ENCODE measurements around the gene PPP1R14B.

The PPP1R14B gene

GRCh38 chr11:64204464-64204989 is 42.2 kb downstream of the PPP1R14B start:
- no peaks in the 10 kb centered on the region for H3K9me3 Mint-ChIP-seq
- peak overlapping the region; percentile 71 for H3K4me3 Mint-ChIP-seq
- no peaks in the 10 kb centered on the region for H3K27me3 Mint-ChIP-seq
- H3K27ac Mint-ChIP-seq = peak overlapping the region; percentile 86
- peaks cover 66% of the 10 kb centered on the region for H3K36me3 Mint-ChIP-seq
- CTCF ChIA-PET = interaction anchor here (0.7 to 7.4 kb wide), 29 partner anchors 9 to 445 kb away, joined by 3 to 131 read pairs (median 4); partner anchors contain the start of genes BAD, CATSPERZ, DNAJC4 and ESRRA
- H3K4me1 Mint-ChIP-seq = peaks cover 48% of the 10 kb centered on the region
- peak; percentile 90 for DNase-seq

GRCh38 chr11:64204080-64204440 is 42.7 kb downstream of the PPP1R14B start:
- H3K36me3 Mint-ChIP-seq = peaks cover 63% of the 10 kb centered on the region
- peaks cover 43% of the 10 kb centered on the region for H3K4me1 Mint-ChIP-seq
- peak overlapping the region; percentile 76 for H3K27ac Mint-ChIP-seq
- no peak for DNase-seq
- no peaks in the 10 kb centered on the region for H3K27me3 Mint-ChIP-seq
- CTCF ChIA-PET = interaction anchor here (0.7 to 7.4 kb wide), 27 partner anchors 8 to 446 kb away, joined by 3 to 131 read pairs (median 4); partner anchors contain the start of genes BAD, CATSPERZ, DNAJC4 and ESRRA
- no peak overlapping the region for H3K4me3 Mint-ChIP-seq
- H3K9me3 Mint-ChIP-seq = no peaks in the 10 kb centered on the region

- H3K4me1 Mint-ChIP-seq = peaks cover 38% of the 10 kb centered on the region
- H3K27ac Mint-ChIP-seq = peak overlapping the region; percentile 76
- no peaks in the 10 kb centered on the region for H3K9me3 Mint-ChIP-seq
- no peak overlapping the region for H3K4me3 Mint-ChIP-seq
- CTCF ChIA-PET = interaction anchor here (1.1 to 7.4 kb wide), 14 partner anchors 8 to 446 kb away, joined by 3 to 131 read pairs (median 10); partner anchors contain the start of genes BAD, CATSPERZ, ESRRA and GPR137
- H3K36me3 Mint-ChIP-seq = peaks cover 59% of the 10 kb centered on the region
- H3K27me3 Mint-ChIP-seq = no peaks in the 10 kb centered on the region
- no peak for DNase-seq
These were observed 43.2 kb downstream of the PPP1R14B start for GRCh38 chr11:64203421-64204079.

GRCh38 chr11:64202992-64203391 is 43.8 kb downstream of the PPP1R14B start:
- Mint-ChIP-seq H3K4me3 (no peak overlapping the region), H3K36me3 (peaks cover 59% of the 10 kb centered on the region), H3K9me3 (no peaks in the 10 kb centered on the region), H3K27me3 (no peaks in the 10 kb centered on the region), H3K27ac (no peak overlapping the region), H3K4me1 (peaks cover 33% of the 10 kb centered on the region)
- CTCF ChIA-PET = interaction anchor here (2.0 to 7.4 kb wide), 3 partner anchors 100 to 447 kb away, joined by 4 to 131 read pairs (median 8); partner anchors contain the start of genes CATSPERZ and ESRRA
- no peak for DNase-seq

GRCh38 chr11:64201543-64201942 is 45.2 kb downstream of the PPP1R14B start:
- H3K36me3 Mint-ChIP-seq = peaks cover 60% of the 10 kb centered on the region
- no peak overlapping the region for H3K4me3 Mint-ChIP-seq
- CTCF ChIA-PET = interaction anchor here (7.4 kb wide), 1 partner anchor 102 kb away, joined by 131 read pairs; the partner anchor contains the start of genes CATSPERZ and ESRRA
- H3K4me1 Mint-ChIP-seq = peaks cover 33% of the 10 kb centered on the region
- H3K9me3 Mint-ChIP-seq = no peaks in the 10 kb centered on the region
- H3K27me3 Mint-ChIP-seq = no peaks in the 10 kb centered on the region
- no peak overlapping the region for H3K27ac Mint-ChIP-seq
- DNase-seq = no peak

- Mint-ChIP-seq H3K4me3 (no peak overlapping the region), H3K27ac (no peak overlapping the region), H3K9me3 (no peaks in the 10 kb centered on the region), H3K4me1 (peaks cover 8% of the 10 kb centered on the region), H3K27me3 (no peaks in the 10 kb centered on the region), H3K36me3 (peaks cover 67% of the 10 kb centered on the region)
- CTCF ChIA-PET = interaction anchor here (0.9 kb wide), 1 partner anchor 119 kb away, joined by 4 read pairs; the partner anchor contains the start of genes PRDX5 and TRMT112
- DNase-seq = no peak
These were observed 48.2 kb downstream of the PPP1R14B start for GRCh38 chr11:64198511-64198910.

GRCh38 chr11:64196626-64197025 is 50.1 kb downstream of the PPP1R14B start:
- DNase-seq = no peak
- peaks cover 15% of the 10 kb centered on the region for H3K4me1 Mint-ChIP-seq
- H3K27ac Mint-ChIP-seq = no peak overlapping the region
- H3K4me3 Mint-ChIP-seq = no peak overlapping the region
- H3K27me3 Mint-ChIP-seq = no peaks in the 10 kb centered on the region
- CTCF ChIA-PET = interaction anchor here (1.1 to 2.8 kb wide), 3 partner anchors 8 to 196 kb away, joined by 3 to 17 read pairs (median 7); partner anchors contain the start of gene FERMT3
- peaks cover 65% of the 10 kb centered on the region for H3K36me3 Mint-ChIP-seq
- no peaks in the 10 kb centered on the region for H3K9me3 Mint-ChIP-seq
